Epithelial cell of esophagus (primary cell): ENCODE measurements around the gene C15orf39.
A peak's percentile ranks its signal among the peaks of the same experiment; 100 is the strongest.
"Not testable (repeated sequence)": the region's sequence is repeated elsewhere in the genome, so short reads cannot be mapped to it uniquely, and the experiment has no call there.

Experiments used
- DNase-seq: peaks from one replicate; pipeline ENCODE4 v3.0.0; 2010; ENCODE audit warnings: low read depth
- H3K4me3 ChIP-seq: 2 replicates; pipeline ENCODE4 v1.5.1; 2011; ENCODE audit warnings: mild to moderate bottlenecking, low read length, control low read depth
- CTCF ChIP-seq: IDR thresholded peaks from 2 replicates; pipeline ENCODE4 v1.5.1; 2011; ENCODE audit warnings: low read depth, mild to moderate bottlenecking, low read length, control low read depth, inconsistent platforms; ENCODE audit not compliant: insufficient read depth; ENCODE audit errors: missing control alignments

The C15orf39 gene

DNA sequence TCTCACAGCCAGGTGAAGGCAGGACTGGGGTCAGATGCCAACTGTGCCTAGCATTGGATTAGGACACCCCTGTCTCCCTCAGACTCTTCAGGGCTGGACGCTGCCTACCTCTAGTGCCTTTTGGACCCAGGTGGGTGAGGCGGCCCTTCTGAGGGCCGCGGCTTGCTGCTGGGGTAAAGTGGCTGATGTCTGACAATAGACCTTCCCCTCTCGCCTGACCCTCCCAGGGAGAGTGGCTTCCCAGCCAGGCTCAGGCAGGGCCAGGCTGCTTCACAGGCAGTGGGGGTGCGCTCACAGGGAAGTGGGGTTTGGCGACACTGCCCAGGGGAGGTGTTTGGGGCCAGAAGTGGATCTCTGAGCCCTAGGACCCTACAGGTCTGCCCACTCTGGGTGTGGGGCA lies 43.3 kb upstream of the C15orf39 start:
- H3K4me3 ChIP-seq, result no peak overlapping the region
- TF ChIP-seq CTCF, result no peak
- DNase-seq, result no peak

GRCh38 chr15:75159244-75159643 lies 42.4 kb upstream of the C15orf39 start:
- no peak overlapping the region for H3K4me3 ChIP-seq
- TF ChIP-seq CTCF, result no peak

GRCh38 chr15:75161106-75161916 lies 40.4 kb upstream of the C15orf39 start:
- no peak for TF ChIP-seq CTCF
- no peak overlapping the region for H3K4me3 ChIP-seq
- no peak for DNase-seq

More at GRCh38 chr15:75159244-75159643, 42.4 kb upstream of the C15orf39 start:
- DNase-seq, result no peak

DNA sequence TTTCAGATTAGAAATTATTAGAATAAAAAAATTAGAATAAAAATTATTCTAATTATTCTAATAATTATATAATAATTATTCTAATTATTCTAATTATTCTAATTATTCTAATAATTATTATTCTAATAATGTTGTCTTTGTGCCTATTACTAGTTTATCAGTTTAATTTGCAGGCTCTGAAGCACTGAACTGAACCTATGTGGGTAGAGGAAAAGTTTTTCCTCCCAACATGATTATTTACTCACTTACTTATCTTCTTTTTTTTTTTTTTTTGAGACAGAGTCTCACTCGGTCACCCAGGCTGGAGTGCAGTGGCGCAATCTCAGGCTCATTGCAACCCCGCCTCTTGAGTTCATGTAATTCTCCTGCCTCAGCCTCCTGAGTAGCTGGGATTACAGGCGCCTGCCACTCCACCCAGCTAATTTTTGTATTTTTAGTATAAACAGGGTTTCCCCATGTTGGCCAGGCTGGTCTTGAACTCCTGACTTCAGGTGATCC lies 39.7 kb upstream of the C15orf39 start:
- H3K4me3 ChIP-seq, result no peak overlapping the region
- peak; percentile 52 for DNase-seq
- no peak for TF ChIP-seq CTCF

- no peak overlapping the region for H3K4me3 ChIP-seq
- no peak for TF ChIP-seq CTCF
- no peak for DNase-seq
Measured at GRCh38 chr15:75163150-75163564, 38.5 kb upstream of the C15orf39 start.

- no peak for TF ChIP-seq CTCF
- H3K4me3 ChIP-seq, result no peak overlapping the region
- no peak for DNase-seq
Measured at GRCh38 chr15:75164625-75165350, 36.9 kb upstream of the C15orf39 start.

- H3K4me3 ChIP-seq, DNase-seq: not testable (repeated sequence)
Measured at GRCh38 chr15:75166489-75167063, 35.1 kb upstream of the C15orf39 start.
